GM10847 (cell line): ENCODE measurements around the gene THRB.

Source experiments
- POLR2A ChIP-seq: IDR thresholded peaks from 2 replicates; pipeline ENCODE4 v1.6.1; 2011; ENCODE audit not compliant: insufficient read length; ENCODE audit errors: extremely low read depth

The THRB gene

DNA sequence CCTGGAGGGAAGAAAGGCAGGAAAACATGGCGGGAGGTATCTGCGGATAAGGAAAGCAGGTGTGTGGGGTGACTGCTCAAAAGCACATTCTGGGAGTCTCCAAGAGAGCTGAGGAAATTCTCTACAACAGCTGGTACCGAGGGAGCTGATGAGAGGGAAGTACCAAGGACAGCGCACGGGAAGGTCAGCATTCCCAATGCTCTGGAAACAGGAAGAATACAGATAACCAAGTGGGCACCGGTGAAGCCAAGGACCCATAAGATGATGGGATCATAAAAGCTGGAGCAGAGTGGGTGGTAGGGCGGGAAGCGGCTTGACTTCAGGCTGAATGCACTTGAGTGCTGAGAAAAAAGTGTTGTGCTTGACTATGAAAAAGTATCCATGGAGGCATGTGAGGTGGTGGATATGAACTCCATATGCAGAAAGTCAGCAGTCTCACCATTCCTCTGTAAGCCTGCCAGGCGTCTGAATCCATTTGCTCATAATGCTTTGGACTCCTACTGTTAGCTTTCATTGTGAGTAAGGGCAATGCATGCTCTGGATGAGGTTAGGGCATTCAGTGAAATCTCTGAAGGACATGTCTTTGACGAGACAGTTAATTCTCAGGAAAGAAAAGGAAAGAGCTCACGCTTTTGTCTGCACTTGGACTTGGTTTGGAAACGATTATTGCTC, 334.1 kb downstream of the THRB start:
- no peak for TF ChIP-seq POLR2A

DNA sequence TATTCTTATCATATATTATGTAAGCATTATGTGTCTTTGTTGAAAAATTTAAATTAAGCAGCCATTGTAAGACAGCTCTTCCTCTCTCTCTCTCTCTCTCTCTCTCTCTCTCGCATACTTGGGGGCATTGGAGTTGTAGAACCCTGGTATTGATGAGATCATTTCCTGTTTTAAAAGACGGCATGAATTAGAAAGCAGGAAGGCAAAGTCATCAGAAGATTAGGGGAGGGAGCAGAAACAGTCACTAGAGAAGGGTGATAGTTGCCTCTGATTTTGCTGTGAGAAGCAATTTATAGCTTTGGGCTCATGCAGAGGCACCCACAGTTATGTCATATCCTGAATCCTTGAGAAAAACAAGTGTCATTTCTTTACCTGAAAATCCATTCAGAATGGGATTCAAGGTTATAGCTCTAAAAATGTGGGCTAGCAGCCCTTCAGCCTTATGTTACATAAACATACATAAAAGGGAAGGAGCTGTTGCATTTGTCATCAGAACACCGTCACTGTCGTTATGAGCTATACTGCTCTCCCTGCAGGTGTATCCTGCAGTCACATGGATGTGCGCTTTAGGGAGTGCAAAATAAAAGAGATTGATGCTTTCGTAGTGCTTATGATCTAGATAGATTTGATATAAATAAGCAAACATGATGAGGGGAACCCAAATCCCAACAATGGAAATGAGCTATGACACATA, 335.7 kb downstream of the THRB start:
- TF ChIP-seq POLR2A: no peak

- no peak for TF ChIP-seq POLR2A
These were observed 337.5 kb downstream of the THRB start for GRCh38 chr3:24157106-24157505.

DNA sequence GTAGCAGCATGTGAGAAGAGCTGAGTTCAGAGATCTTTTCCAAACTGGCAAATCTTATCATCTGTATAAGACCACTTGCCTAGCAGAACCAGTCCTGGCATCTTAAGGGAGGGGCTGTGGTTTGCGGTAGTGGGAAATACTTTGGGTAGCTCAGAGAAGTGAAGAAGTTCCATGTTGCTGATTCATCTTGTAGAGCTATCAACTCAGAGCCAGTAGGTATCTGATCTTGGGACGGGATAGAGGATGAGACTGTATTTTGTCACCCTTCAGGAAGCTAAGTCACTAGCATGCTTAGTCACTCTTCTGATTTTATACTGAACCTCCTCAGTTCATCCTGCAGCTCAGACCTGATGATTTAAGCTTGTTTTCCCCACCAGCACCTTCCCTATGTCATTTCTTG, 338.2 kb downstream of the THRB start:
- TF ChIP-seq POLR2A: no peak

- TF ChIP-seq POLR2A: no peak
These were observed 339.4 kb downstream of the THRB start for GRCh38 chr3:24155276-24155675.

DNA sequence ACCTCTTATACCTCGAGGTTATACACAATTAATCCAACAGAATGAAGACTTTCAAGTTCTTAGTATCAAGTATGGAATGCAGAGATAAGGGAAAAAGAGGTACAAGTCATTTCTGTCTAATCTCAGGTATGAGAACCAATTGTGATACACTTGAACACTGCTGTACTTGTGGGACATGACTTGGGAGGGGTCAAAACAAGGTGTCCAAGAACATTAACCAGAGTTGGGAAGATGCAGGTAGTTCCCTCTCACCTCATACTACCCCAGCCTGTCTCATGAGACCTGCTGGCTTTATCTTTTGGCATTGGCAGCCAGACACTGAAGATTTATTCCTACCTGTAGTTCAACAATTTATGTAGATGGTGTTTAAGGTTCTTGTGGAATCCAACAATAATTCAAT, 339.9 kb downstream of the THRB start:
- TF ChIP-seq POLR2A: no peak

- no peak for TF ChIP-seq POLR2A
These were observed 340.5 kb downstream of the THRB start for GRCh38 chr3:24154013-24154695.

- no peak for TF ChIP-seq POLR2A
These were observed 343.1 kb downstream of the THRB start for GRCh38 chr3:24151594-24151993.

GRCh38 chr3:24149032-24149431, 345.6 kb downstream of the THRB start:
- no peak for TF ChIP-seq POLR2A

DNA sequence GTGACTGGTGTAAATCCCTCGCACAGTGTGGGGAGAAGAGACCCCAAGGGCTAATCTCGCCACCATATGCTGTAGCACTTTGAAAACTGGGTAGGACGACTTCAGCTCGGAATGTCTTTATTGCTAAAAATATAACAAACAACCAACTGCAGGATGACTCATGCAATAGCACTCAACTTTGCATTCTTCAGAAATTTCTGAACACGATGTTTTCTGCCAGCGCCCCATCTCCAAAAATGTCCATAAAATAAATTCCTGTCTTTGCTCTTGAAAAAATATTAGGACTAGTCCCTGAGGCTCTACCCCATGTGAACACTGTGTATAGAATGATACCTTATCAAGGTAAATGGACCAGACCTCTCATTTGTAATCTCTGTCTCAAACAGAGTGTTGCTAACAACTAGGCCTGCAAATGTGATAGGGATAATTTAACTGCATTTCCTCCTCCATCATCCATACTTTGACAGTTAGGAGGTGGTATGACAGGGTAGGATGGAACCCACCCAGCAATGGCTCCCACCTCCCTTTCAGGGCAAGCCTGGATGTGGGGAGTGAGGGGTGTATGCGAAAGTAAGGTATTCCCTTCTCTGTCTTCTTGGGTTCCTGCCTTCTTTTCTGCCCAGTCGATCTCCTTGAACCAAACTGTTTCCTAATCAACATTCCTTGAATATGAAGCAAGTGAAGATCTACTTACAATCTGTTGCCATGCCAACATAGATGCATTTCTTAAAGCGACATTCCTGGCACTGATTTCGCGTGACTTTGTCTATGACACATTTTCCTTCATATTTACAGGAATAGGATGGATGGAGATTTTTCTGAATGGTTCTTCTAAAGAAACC, 348.4 kb downstream of the THRB start:
- TF ChIP-seq POLR2A: no peak

- no peak for TF ChIP-seq POLR2A
These were observed 349.2 kb downstream of the THRB start for GRCh38 chr3:24145481-24145880.

- no peak for TF ChIP-seq POLR2A
These were observed 352.5 kb downstream of the THRB start for GRCh38 chr3:24142127-24142526.

DNA sequence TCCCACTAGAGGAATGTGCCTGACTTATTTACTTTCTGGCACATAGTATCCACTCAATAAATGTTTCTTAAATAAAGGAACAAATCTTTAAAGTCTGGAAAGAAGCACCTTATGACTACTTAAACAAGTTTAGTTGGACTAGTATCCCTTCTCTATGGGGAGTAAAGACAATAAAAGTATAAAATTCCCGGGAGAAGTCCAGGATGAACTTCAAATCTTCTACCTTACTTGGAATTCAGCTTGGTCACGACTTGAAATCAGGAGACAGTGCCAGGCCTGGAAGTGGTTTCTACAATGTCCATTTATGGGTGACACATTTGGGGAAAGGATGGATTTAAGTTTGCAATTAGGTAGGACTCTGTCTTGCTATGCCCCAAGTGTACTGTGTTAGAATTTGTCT, 353.1 kb downstream of the THRB start:
- TF ChIP-seq POLR2A: no peak

DNA sequence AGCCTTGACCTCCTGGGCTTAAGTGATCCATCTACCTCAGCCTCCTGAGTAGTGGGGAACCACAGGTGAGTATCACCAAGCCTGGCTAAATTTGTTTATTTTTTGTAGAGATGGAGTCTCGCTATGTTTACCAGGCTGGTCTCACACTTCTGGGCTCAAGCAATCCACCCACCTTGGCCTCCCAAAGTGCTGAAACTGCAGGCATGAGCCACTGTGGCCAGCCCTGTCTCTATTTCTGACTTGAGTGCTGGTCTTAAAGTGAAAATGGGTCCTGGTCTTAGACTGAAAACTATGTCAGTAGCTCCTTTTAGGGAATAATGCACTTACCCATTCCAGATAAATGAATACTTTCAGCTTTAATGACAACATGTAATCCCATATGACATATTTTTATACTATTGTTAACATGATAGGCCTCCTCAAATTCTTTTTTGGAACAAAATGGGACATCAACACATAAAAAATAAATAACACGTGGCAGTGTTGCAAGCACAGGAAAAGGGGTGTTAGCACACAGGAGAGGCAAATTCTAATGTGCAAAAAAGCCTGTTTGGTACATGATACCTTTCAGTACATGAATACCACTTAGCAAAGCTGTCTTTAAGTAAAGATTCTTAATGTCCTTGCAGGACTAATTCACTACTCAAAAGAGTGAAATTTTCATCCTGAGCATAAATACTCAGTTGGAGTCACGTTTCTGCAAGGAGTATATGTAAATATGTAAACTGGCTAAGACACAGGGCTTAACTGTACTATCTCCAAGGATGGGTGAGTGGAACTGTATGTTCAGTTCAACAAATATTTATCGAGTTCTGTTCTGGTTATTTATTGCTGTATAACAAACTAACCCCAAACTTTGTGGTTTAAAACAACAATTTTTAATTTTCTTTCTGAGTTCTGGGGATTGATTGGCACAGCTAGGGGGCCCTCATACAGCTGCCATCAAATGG, 354.9 kb downstream of the THRB start:
- TF ChIP-seq POLR2A: no peak

DNA sequence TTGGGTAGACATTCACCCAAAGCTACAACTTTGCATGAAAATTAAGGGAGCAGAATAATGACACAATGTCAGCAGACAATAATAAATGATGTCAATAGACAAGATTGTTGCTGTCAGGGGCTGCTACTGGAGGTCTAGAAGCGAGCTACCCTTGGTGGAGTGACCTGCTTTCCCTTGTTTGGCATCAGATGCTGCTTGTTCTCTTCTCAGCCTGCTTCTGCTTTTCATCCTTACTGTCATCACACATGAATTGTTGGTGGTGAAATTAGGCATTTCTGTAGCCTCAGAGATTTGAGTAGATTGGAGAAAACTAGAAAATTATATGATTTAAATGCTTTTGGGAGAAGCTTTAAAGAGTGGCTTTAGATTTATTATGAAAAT, 355.8 kb downstream of the THRB start:
- TF ChIP-seq POLR2A: no peak
